ENCODE results near the gene TSLP.

TSLP gene

DNA sequence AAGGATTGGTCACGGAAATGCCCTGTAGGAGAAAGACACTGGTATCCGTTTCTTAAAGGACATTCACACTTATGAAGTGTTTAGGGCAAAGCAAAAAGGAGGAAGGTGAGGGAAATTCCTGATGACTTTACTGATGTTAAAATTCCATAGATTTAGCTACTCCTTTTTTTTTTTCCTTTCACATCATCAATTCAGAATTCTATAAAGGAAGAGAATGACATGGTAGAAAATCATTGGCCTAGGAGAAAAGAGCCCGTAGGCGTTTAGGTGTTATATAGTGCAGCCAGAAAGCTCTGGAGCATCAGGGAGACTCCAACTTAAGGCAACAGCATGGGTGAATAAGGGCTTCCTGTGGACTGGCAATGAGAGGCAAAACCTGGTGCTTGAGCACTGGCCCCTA, at the start of gene TSLP:
TSLP (plus strand) TSS at position 301 of the 400 bp plus-strand sequence. CDS start 178 bp downstream, outside the sequence.
- H3K4me3 ChIP-seq (replicated peaks; ENCODE audit: low read depth, low read length): no peak within 1 kb of the TSS
- H3K27me3 ChIP-seq (replicated peaks; ENCODE audit: control insufficient read depth, insufficient read depth, low read length): peaks cover 8% of the 10 kb centered on the region
- TF ChIP-seq, protein P1, sequence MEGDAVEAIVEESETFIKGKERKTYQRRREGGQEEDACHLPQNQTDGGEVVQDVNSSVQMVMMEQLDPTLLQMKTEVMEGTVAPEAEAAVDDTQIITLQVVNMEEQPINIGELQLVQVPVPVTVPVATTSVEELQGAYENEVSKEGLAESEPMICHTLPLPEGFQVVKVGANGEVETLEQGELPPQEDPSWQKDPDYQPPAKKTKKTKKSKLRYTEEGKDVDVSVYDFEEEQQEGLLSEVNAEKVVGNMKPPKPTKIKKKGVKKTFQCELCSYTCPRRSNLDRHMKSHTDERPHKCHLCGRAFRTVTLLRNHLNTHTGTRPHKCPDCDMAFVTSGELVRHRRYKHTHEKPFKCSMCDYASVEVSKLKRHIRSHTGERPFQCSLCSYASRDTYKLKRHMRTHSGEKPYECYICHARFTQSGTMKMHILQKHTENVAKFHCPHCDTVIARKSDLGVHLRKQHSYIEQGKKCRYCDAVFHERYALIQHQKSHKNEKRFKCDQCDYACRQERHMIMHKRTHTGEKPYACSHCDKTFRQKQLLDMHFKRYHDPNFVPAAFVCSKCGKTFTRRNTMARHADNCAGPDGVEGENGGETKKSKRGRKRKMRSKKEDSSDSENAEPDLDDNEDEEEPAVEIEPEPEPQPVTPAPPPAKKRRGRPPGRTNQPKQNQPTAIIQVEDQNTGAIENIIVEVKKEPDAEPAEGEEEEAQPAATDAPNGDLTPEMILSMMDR (IDR thresholded peaks at IDR 0.05; ENCODE audit: insufficient read depth, low read length, poor library complexity, severe bottlenecking): no peak
- H3K36me3 ChIP-seq (ENCODE audit: control insufficient read depth, insufficient read depth, low read length): no peaks in the 10 kb centered on the region
- no peak for DNase-seq (ENCODE audit: extremely low read depth, insufficient read length)

DNA sequence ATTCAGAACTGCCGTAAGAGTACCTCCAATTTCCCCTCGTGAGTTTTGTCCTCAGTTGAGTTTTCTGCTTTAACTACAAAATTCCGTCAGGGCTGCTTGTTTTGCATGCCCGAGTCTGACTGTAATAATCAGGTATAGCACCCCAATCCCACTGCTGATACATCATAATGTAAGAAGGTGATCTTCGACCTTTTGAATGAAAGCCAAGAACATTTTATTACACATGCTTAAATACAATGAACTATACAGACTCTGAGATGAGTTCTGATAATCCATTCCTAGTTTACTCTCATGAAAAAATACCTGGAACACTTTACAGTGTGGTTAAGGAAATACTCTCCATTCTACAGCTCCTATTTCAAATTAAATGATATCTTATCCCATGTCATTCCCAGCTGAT, 49.2 kb upstream of the TSLP start:
- Histone ChIP-seq H3K4me3 (replicated peaks; ENCODE audit: low read depth, low read length) (no peak overlapping the region), H3K36me3 (ENCODE audit: control insufficient read depth, insufficient read depth, low read length) (no peaks in the 10 kb centered on the region), H3K27me3 (replicated peaks; ENCODE audit: control insufficient read depth, insufficient read depth, low read length) (no peaks in the 10 kb centered on the region)
- TF ChIP-seq, protein P1 (IDR thresholded peaks at IDR 0.05; ENCODE audit: insufficient read depth, low read length, poor library complexity, severe bottlenecking): no peak
- no peak for DNase-seq (ENCODE audit: extremely low read depth, insufficient read length)

DNA sequence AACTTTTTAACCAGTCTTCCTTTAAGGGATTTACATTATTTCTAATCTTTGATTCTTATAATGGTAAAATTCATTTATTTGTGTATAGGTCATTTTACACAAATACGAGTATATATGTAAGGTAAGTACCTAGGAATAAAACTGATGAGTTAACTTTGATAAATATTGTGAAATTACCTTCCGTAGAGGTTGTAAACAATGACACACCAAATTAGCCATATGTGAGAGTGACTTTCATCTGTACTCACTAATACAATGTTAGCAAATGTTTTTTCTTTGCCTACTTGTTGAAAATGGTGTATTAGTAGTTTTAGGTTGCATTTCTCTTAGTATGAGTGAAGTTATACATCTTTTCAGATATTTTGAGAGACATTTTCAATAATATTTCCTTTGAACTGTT, 42.6 kb upstream of the TSLP start:
- TF ChIP-seq, protein P1 (IDR thresholded peaks at IDR 0.05; ENCODE audit: insufficient read depth, low read length, poor library complexity, severe bottlenecking): no peak
- H3K4me3 ChIP-seq (replicated peaks; ENCODE audit: low read depth, low read length): no peak overlapping the region

DNA sequence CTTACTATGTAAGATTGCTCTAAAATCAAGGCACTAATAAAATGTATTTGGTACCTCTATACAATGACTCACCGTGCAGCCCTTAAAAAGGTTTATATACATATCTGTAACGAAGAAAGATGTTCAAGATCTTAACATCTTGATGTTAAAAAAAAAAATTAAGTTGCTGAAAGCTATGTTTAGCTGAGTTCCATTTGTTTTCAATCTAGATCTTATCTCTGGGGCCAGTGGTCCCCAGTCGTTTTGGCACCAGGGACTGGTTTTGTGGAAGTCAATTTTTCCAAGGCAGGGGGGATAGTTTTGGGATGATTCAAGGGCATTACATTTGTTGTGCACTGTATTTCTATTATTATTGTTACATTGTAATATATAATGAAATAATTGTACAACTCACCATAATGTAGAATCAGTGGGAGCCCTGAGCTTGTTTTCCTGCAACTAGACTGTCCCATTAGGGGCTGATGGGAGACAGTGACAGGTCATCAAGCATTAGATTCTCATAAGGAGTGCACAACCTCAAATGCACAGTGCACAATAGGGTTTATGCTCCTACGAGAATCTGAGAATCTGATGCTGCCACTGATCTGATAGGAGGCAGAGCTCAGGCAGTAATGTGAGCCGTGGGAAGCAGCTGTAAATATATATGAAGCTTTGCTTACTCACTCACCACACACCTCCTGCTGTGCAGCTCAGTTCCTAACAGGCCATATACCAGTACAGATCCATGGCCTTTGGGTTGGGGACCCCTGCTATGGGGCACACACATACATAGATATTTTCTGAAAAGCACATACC, 27.6 kb upstream of the TSLP start:
- no peaks in the 10 kb centered on the region for H3K27me3 ChIP-seq (replicated peaks; ENCODE audit: control insufficient read depth, insufficient read depth, low read length)
- no peak for DNase-seq (ENCODE audit: extremely low read depth, insufficient read length)
- no peaks in the 10 kb centered on the region for H3K36me3 ChIP-seq (ENCODE audit: control insufficient read depth, insufficient read depth, low read length)
- TF ChIP-seq, protein P1 (IDR thresholded peaks at IDR 0.05; ENCODE audit: insufficient read depth, low read length, poor library complexity, severe bottlenecking): no peak
- H3K4me3 ChIP-seq (replicated peaks; ENCODE audit: low read depth, low read length): no peak overlapping the region

More for the DNA sequence above, 42.6 kb upstream of the TSLP start:
- H3K36me3 ChIP-seq (ENCODE audit: control insufficient read depth, insufficient read depth, low read length): no peaks in the 10 kb centered on the region
- no peak for DNase-seq (ENCODE audit: extremely low read depth, insufficient read length)
- no peaks in the 10 kb centered on the region for H3K27me3 ChIP-seq (replicated peaks; ENCODE audit: control insufficient read depth, insufficient read depth, low read length)

DNA sequence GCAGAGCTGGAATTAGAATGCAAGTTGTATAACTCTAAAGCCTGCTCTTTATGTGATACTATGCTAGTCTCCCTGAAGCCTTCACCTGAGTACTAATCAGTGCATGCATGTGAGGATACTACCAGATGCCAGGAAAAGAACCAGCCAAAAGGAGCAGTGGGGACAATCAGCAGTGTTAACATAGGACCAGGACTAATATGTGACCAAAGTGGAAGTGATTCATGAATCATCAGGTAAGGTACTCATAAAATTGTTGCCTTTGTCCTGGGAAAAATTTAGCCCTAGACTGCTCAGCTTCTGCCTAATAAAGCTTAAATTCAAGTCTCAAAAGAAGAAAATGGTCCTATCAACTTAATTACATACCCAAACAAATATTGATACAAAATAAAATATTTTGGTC, 13.4 kb upstream of the TSLP start:
- TF ChIP-seq, protein P1 (IDR thresholded peaks at IDR 0.05; ENCODE audit: insufficient read depth, low read length, poor library complexity, severe bottlenecking): no peak
- H3K27me3 ChIP-seq (replicated peaks; ENCODE audit: control insufficient read depth, insufficient read depth, low read length): no peaks in the 10 kb centered on the region
- H3K4me3 ChIP-seq (replicated peaks; ENCODE audit: low read depth, low read length): no peak overlapping the region
- no peak for DNase-seq (ENCODE audit: extremely low read depth, insufficient read length)
- no peaks in the 10 kb centered on the region for H3K36me3 ChIP-seq (ENCODE audit: control insufficient read depth, insufficient read depth, low read length)
